Measurements from ENCODE around the gene PALLD. TPM values are rescaled to one million over a fixed set of nuclear protein-coding genes. Genes with fewer than 3 reads are reported as not detected.
"Not testable (repeated sequence)": the region's sequence is repeated elsewhere in the genome, so short reads cannot be mapped to it uniquely, and the experiment has no call there.

The PALLD gene
- total RNA-seq, 1 donor from 2014 or later: 250 TPM

- DNase-seq (ENCODE audit: low read depth): no peak
Observed at GRCh38 chr4:168930413-168931196, 433.8 kb downstream of the PALLD start.

GRCh38 chr4:168931215-168931650 lies 434.4 kb downstream of the PALLD start:
- no peak for DNase-seq (ENCODE audit: low read depth)

GRCh38 chr4:168932138-168932537 lies 435.3 kb downstream of the PALLD start:
- DNase-seq (ENCODE audit: low read depth): no peak

- DNase-seq (ENCODE audit: low read depth): no peak
Observed at GRCh38 chr4:168933423-168933822, 436.6 kb downstream of the PALLD start.

- not testable (repeated sequence) for DNase-seq (ENCODE audit: low read depth)
Observed at GRCh38 chr4:168937473-168937872, 440.6 kb downstream of the PALLD start.

- no peak for DNase-seq (ENCODE audit: low read depth)
Observed at GRCh38 chr4:168942985-168943384, 446.1 kb downstream of the PALLD start.

GRCh38 chr4:168945291-168945690 lies 448.4 kb downstream of the PALLD start:
- DNase-seq (ENCODE audit: low read depth): no peak

- DNase-seq (ENCODE audit: low read depth): peak; percentile 94
Observed at GRCh38 chr4:168952821-168953246, 456.0 kb downstream of the PALLD start.

- peak; percentile 65 for DNase-seq (ENCODE audit: low read depth)
Observed at GRCh38 chr4:168955674-168956073, 458.8 kb downstream of the PALLD start.

- no peak for DNase-seq (ENCODE audit: low read depth)
Observed at GRCh38 chr4:168960716-168961115, 463.9 kb downstream of the PALLD start.

- no peak for DNase-seq (ENCODE audit: low read depth)
Observed at GRCh38 chr4:168972596-168972995, 475.7 kb downstream of the PALLD start.

Other genes starting within 250 kb of the PALLD start
- gene DDX60, start 178.3 kb upstream of the PALLD start, total RNA-seq: 9.5 and 14.8 TPM in 2 replicates
- gene DDX60L, start 16.6 kb upstream of the PALLD start, total RNA-seq: 28.8 and 33.9 TPM in 2 replicates

Data from myocyte (in vitro differentiated cells).